Ovary (tissue), 3 donors: Measurements from ENCODE around the gene TOR3A.

Experiments
- EP300 ChIP-seq: sonication (generic); formaldehyde crosslinking; IDR thresholded peaks from one replicate; pipeline ENCODE4 v1.6.1; 2017; ENCODE audit warnings: antibody characterized with exemption
- TF ChIP-seq, protein P1 (sequence below), 3 donors: fragments of 450-650 bp in 2 of 3; fragments of 200-600 bp in 1 of 3; IDR thresholded peaks; one replicate each; pipeline versions ENCODE4 v1.5.1 to v1.8.0; 2016 to 2022; ENCODE audit warnings: antibody characterized with exemption in 3 of 3, mild to moderate bottlenecking in 1 of 3
- donor health status: DM: no; HTN: no; CAD: no.

DNA sequence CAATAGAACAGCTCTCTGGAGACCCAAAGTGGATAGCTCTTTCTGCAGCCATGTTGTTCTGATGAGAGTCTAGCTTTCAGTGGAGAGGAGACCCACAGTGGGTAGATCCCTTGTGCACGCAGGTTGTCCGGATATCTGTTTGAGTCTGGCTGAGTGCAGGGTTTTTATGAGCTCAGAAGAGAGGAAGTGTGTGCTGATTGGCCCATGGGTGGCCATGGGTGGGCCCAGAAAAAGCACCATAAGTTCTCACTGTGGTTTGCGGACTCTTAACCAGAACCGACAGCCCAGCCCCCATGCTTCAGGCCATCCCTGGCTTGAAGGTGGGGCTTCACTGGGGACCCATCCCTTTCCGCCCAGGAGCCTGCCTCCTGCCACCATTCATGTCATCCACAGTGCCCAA is 39.2 kb upstream of the TOR3A start:
- TF ChIP-seq, protein P1, sequence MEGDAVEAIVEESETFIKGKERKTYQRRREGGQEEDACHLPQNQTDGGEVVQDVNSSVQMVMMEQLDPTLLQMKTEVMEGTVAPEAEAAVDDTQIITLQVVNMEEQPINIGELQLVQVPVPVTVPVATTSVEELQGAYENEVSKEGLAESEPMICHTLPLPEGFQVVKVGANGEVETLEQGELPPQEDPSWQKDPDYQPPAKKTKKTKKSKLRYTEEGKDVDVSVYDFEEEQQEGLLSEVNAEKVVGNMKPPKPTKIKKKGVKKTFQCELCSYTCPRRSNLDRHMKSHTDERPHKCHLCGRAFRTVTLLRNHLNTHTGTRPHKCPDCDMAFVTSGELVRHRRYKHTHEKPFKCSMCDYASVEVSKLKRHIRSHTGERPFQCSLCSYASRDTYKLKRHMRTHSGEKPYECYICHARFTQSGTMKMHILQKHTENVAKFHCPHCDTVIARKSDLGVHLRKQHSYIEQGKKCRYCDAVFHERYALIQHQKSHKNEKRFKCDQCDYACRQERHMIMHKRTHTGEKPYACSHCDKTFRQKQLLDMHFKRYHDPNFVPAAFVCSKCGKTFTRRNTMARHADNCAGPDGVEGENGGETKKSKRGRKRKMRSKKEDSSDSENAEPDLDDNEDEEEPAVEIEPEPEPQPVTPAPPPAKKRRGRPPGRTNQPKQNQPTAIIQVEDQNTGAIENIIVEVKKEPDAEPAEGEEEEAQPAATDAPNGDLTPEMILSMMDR (IDR thresholded peaks at IDR 0.05): no peak
- no peak for TF ChIP-seq EP300
